SK-N-MC (cell line): ENCODE data around the gene GLUD1.

Experiments
- EZH2 ChIP-seq: fragments of 200-600 bp; sonication (generic); IDR thresholded peaks from one replicate; pipeline ENCODE4 v1.6.1; 2017; ENCODE audit warnings: antibody characterized with exemption
- POLR2AphosphoS5 ChIP-seq: IDR thresholded peaks from 2 replicates; pipeline ENCODE4 v1.6.1; 2012; ENCODE audit warnings: mild to moderate bottlenecking, low read depth, low read length, borderline replicate concordance

DNA sequence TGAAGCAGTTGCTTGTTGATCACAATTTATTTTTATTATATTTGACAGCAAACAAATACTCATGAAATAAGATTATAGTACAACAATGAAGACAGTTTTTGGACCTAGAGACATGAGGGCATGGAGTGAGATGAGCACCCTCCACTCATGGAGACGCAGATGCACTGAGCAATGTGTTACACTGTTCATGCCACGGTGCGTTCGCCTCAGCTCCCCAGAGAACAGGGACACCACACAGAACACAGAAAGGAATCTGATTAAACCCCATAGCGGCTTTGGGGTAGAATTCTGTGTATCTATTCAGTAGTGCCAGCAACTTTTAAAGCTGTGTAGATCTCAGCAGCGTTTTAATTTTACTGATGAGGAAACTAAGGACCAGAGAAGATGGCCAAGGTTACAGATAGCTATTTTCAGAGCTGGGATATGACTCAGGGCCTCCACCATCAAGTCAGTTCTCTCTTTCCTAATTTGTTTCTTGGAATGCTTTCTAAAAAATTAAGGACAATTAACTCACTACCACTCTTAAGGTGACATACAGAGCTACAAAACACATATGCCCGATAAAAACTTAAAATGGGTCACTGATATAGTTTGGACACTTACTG, 41.0 kb downstream of the GLUD1 start:
- no peak for TF ChIP-seq EZH2
- no peak for TF ChIP-seq POLR2AphosphoS5
